IMR-90 (cell line): ENCODE results near the gene SETSIP. TPM values are rescaled to one million over a fixed set of nuclear protein-coding genes. Genes with fewer than 3 reads are reported as not detected.

ENCODE experiments used
- ATAC-seq: fragments of 200-7000 bp; cut with Tn5 transposase; 2 replicates; pipeline ENCODE4 v1.9.1; 2020; ENCODE audit warnings: low read depth, mild to moderate bottlenecking, moderate library complexity
- BruUV-seq: library from RNA; stranded (reverse); fragments of 400-500 nt; replicated peaks from 2 replicates; lab custom pipeline; 2021; lab: Mats Ljungman, UMichigan
- CTCF ChIA-PET: fragments of 300-600 bp; formaldehyde crosslinking; extraction: SDS; loops from one replicate; lab custom pipeline; 2021; ENCODE audit warnings: antibody characterized with exemption; lab: Yijun Ruan, JAX
- POLR2A ChIA-PET: fragments of 300-600 bp; sonication (Branson Sonifier 250); formaldehyde crosslinking; loops from one replicate; lab custom pipeline; 2022; ENCODE audit warnings: antibody characterized with exemption; ENCODE audit not compliant: unreplicated experiment; lab: Charles Lee
- DNase-seq: peaks from one replicate; pipeline ENCODE4 v3.0.0; 2013
- H2AFZ ChIP-seq: replicated peaks from 2 replicates; pipeline ENCODE3; 2013; ENCODE audit warnings: low read length, mild to moderate bottlenecking; ENCODE audit not compliant: poor library complexity
- H2AK5ac ChIP-seq: 2 replicates; pipeline ENCODE4 v1.6.1; 2013; ENCODE audit warnings: low read depth, low read length, inconsistent platforms
- H2AK9ac ChIP-seq: replicated peaks from 2 replicates; pipeline ENCODE3; 2013; ENCODE audit warnings: mild to moderate bottlenecking, low read depth, low read length, moderate library complexity; ENCODE audit not compliant: poor library complexity
- H2BK120ac ChIP-seq: 2 replicates; pipeline ENCODE4 v1.6.1; 2013; ENCODE audit warnings: low read depth, low read length, inconsistent platforms
- H2BK15ac ChIP-seq: 3 replicates; pipeline ENCODE4 v1.6.1; 2013; ENCODE audit warnings: low read depth, low read length, inconsistent platforms
- H2BK20ac ChIP-seq: 2 replicates; pipeline ENCODE4 v1.6.1; 2013; ENCODE audit warnings: low read depth, mild to moderate bottlenecking, inconsistent platforms, low read length, moderate library complexity
- H2BK5ac ChIP-seq: 2 replicates; pipeline ENCODE4 v1.6.1; 2013; ENCODE audit warnings: mild to moderate bottlenecking, low read depth, low read length, inconsistent platforms; ENCODE audit not compliant: poor library complexity, severe bottlenecking
- H3K14ac ChIP-seq: replicated peaks from 2 replicates; pipeline ENCODE4 v1.6.1; 2013; ENCODE audit warnings: low read depth, low read length, inconsistent platforms
- H3K18ac ChIP-seq: 2 replicates; pipeline ENCODE4 v1.6.1; 2013; ENCODE audit warnings: low read depth, low read length, control low read depth
- H3K23ac ChIP-seq: 2 replicates; pipeline ENCODE4 v1.6.1; 2013; ENCODE audit warnings: low read depth, low read length, inconsistent platforms
- H3K27ac ChIP-seq: 2 replicates; pipeline ENCODE4 v1.5.1; 2013; ENCODE audit warnings: mild to moderate bottlenecking, control low read depth, low read length; ENCODE audit not compliant: insufficient read depth
- H3K27me3 ChIP-seq: 2 replicates; pipeline ENCODE4 v1.6.1; 2013; ENCODE audit warnings: low read length; ENCODE audit not compliant: control insufficient read depth, insufficient read depth
- H3K36me3 ChIP-seq: 2 replicates; pipeline ENCODE4 v1.6.1; 2013; ENCODE audit warnings: low read length, mixed read lengths; ENCODE audit not compliant: control insufficient read depth, insufficient read depth
- H3K4ac ChIP-seq: 2 replicates; pipeline ENCODE4 v1.6.1; 2013; ENCODE audit warnings: low read depth, low read length, inconsistent platforms
- H3K4me1 ChIP-seq: 2 replicates; pipeline ENCODE4 v1.6.1; 2013; ENCODE audit warnings: low read length, mixed read lengths; ENCODE audit not compliant: control insufficient read depth, insufficient read depth
- H3K4me2 ChIP-seq: 2 replicates; pipeline ENCODE4 v1.6.1; 2013; ENCODE audit warnings: low read depth, mild to moderate bottlenecking, control low read depth, low read length, moderate library complexity
- H3K4me3 ChIP-seq: 2 replicates; pipeline ENCODE4 v1.5.1; 2013; ENCODE audit warnings: low read depth, mild to moderate bottlenecking, control low read depth, low read length, moderate library complexity; ENCODE audit not compliant: insufficient read depth
- H3K56ac ChIP-seq: 2 replicates; pipeline ENCODE4 v1.6.1; 2013; ENCODE audit warnings: low read length, inconsistent platforms; ENCODE audit not compliant: insufficient read depth; ENCODE audit errors: extremely low read depth
- H3K79me1 ChIP-seq, 2 experiments: 2 replicates each; pipeline ENCODE4 v1.6.1; 2013; ENCODE audit warnings: low read length in 2 of 2, inconsistent platforms in 1 of 2, low read depth in 1 of 2
- H3K9ac ChIP-seq: 2 replicates; pipeline ENCODE4 v1.6.1; 2013; ENCODE audit warnings: low read depth, low read length, control low read depth
- H3K9me1 ChIP-seq: 2 replicates; pipeline ENCODE4 v1.6.1; 2013; ENCODE audit warnings: low read length, inconsistent platforms; ENCODE audit not compliant: insufficient read depth
- H3K9me3 ChIP-seq: 2 replicates; pipeline ENCODE4 v1.6.1; 2013; ENCODE audit warnings: low read length; ENCODE audit not compliant: control insufficient read depth, insufficient read depth
- H4K20me1 ChIP-seq: 2 replicates; pipeline ENCODE4 v1.6.1; 2013; ENCODE audit warnings: low read length, inconsistent platforms; ENCODE audit not compliant: insufficient read depth
- H4K5ac ChIP-seq: 2 replicates; pipeline ENCODE4 v1.6.1; 2013; ENCODE audit warnings: mild to moderate bottlenecking, low read depth, low read length, control low read depth
- H4K8ac ChIP-seq, 2 experiments: 2 replicates each; pipeline ENCODE4 v1.6.1; 2013; ENCODE audit warnings: low read depth in 2 of 2, low read length in 2 of 2, control low read depth in 1 of 2, inconsistent platforms in 1 of 2
- H4K91ac ChIP-seq: 2 replicates; pipeline ENCODE4 v1.6.1; 2013; ENCODE audit warnings: low read depth, low read length, inconsistent platforms; ENCODE audit not compliant: insufficient read depth
- BHLHE40 ChIP-seq: fragments of 150-350 bp; IDR thresholded peaks from 2 replicates; pipeline ENCODE4 v1.6.1; 2016; ENCODE audit warnings: mild to moderate bottlenecking, low read depth, low read length
- CEBPB ChIP-seq: IDR thresholded peaks from 2 replicates; pipeline ENCODE4 v1.6.1; 2012; ENCODE audit warnings: low read depth, low read length, improper control_type of control experiment
- CHD1 ChIP-seq: IDR thresholded peaks from 2 replicates; pipeline ENCODE4 v1.6.1; 2012; ENCODE audit warnings: low read depth, low read length, improper control_type of control experiment
- FOS ChIP-seq: fragments of 150-350 bp; IDR thresholded peaks from 2 replicates; pipeline ENCODE4 v1.6.1; 2016; ENCODE audit warnings: low read depth, low read length
- MAFK ChIP-seq: IDR thresholded peaks from 2 replicates; pipeline ENCODE4 v1.6.1; 2012; ENCODE audit warnings: low read depth, low read length, improper control_type of control experiment
- MAZ ChIP-seq: IDR thresholded peaks from 2 replicates; pipeline ENCODE4 v1.6.1; 2012; ENCODE audit warnings: low read depth, mild to moderate bottlenecking, low read length, improper control_type of control experiment, moderate library complexity, borderline replicate concordance
- MXI1 ChIP-seq: IDR thresholded peaks from 2 replicates; pipeline ENCODE4 v1.6.1; 2012; ENCODE audit warnings: low read depth, mild to moderate bottlenecking, low read length, moderate library complexity, borderline replicate concordance
- NFE2L2 ChIP-seq: fragments of 150-350 bp; IDR thresholded peaks from 2 replicates; pipeline ENCODE4 v1.6.1; 2016; ENCODE audit warnings: low read depth, mild to moderate bottlenecking, low read length
- POLR2A ChIP-seq: IDR thresholded peaks from 2 replicates; pipeline ENCODE4 v1.6.1; 2012; ENCODE audit warnings: mild to moderate bottlenecking, low read depth, low read length
- RAD21 ChIP-seq: IDR thresholded peaks from 2 replicates; pipeline ENCODE4 v1.6.1; 2012; ENCODE audit warnings: low read length, improper control_type of control experiment
- RCOR1 ChIP-seq: IDR thresholded peaks from 2 replicates; pipeline ENCODE4 v1.6.1; 2012; ENCODE audit warnings: mild to moderate bottlenecking, low read length, improper control_type of control experiment; ENCODE audit not compliant: insufficient replicate concordance
- RFX5 ChIP-seq: IDR thresholded peaks from 2 replicates; pipeline ENCODE4 v1.8.0; 2012; ENCODE audit warnings: low read depth, mild to moderate bottlenecking, low read length, moderate library complexity
- SMC3 ChIP-seq: fragments of 150-350 bp; IDR thresholded peaks from 2 replicates; pipeline ENCODE4 v1.6.1; 2016; ENCODE audit warnings: low read depth, mild to moderate bottlenecking, antibody characterized with exemption, low read length, moderate library complexity
- WGBS, 2 experiments: methylation state at CpG; one replicate each; pipeline versions ENCODE4 v1.1.5 to v1.1.7; 2013; ENCODE audit warnings: missing lambda C conversion rate in 2 of 2; ENCODE audit not compliant: insufficient read length in 1 of 2; ENCODE audit errors: extremely low coverage in 2 of 2; 5-methylcytosine and 5-hydroxymethylcytosine counted together
- dilution Hi-C: fragments of 300-500 bp; cut with HindIII; formaldehyde crosslinking; loops from one replicate; pipeline ENCODE4 v1.14.3; 2018; ENCODE audit warnings: low sequenced_read_pairs; ENCODE audit not compliant: unreplicated experiment
- in situ Hi-C: fragments of 300-500 bp; cut with MboI; formaldehyde crosslinking; loops from 3 replicates; pipeline ENCODE4 v1.14.3; 2019; ENCODE audit warnings: low sequenced_read_pairs, inconsistent platforms, mixed read lengths
- intact Hi-C: fragments of 100-400 bp; cut with micrococcal nuclease; formaldehyde crosslinking; loops from 2 replicates; pipeline ENCODE4 v1.10.0; 2022
- polyA plus RNA-seq, 3 experiments: library from polyadenylated mRNA; depleted of rRNA; stranded (reverse); fragments of >200 nt; gene quantifications; 2 replicates each; pipeline ENCODE4 v1.2.3, GENCODE V29; 2012; ENCODE audit warnings: low replicate concordance in 1 of 3
- total RNA-seq: library from RNA; depleted of rRNA; stranded (reverse); fragments of >200 nt; gene quantifications from 2 replicates; pipeline ENCODE4 v1.2.3, GENCODE V29; 2012
- TF ChIP-seq, protein P1 (sequence below): fragments of 150-350 bp; IDR thresholded peaks from 2 replicates; pipeline ENCODE4 v1.6.1; 2017; ENCODE audit warnings: mild to moderate bottlenecking, antibody characterized with exemption, low read length, low read depth
- TF ChIP-seq, protein P2 (sequence below): conservative IDR thresholded peaks from 2 replicates; pipeline ENCODE4 v1.5.1; 2012; ENCODE audit warnings: mild to moderate bottlenecking, low read depth, low read length, improper control_type of control experiment
- TF ChIP-seq, protein P3 (sequence below): fragments of 150-350 bp; IDR thresholded peaks from 2 replicates; pipeline ENCODE4 v1.6.1; 2016; ENCODE audit warnings: low read depth, mild to moderate bottlenecking, low read length, moderate library complexity, borderline replicate concordance

Gene SETSIP
- total and polyA plus RNA-seq, 2 of the 4 experiments (the other 2 are of a cell fraction): not detected

DNA sequence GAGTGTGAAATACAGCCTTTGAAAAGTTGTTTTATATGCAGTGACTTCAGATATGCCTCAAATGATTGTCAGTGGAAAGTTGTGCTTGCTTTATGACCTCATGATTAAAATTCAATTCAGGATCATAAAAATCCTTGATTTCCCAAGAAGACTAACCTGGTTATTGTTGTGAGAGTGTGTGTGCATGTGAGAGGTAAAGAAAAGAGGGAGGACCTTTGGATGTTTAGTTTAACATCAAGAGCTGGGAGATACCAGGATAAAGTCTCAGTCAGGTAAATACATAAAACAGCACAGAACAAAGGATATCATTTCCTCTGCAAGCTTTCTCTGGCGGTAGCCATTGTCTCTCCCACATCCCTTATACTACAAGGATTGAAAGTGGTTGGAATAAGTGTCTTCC, 19.4 kb upstream of the SETSIP start:
- no peak overlapping the region for H2BK120ac ChIP-seq
- DNase-seq (no peak), ATAC-seq (no peak)
- no peak overlapping the region for H2AK9ac ChIP-seq
- H3K36me3 ChIP-seq: no peaks in the 10 kb centered on the region
- H3K27ac ChIP-seq: no peak overlapping the region
- no peaks in the 10 kb centered on the region for H3K9me3 ChIP-seq
- TF ChIP-seq SMC3 (no peak), MAZ (no peak), RAD21 (no peak), MXI1 (no peak), MAFK (no peak), CHD1 (no peak), CEBPB (no peak), POLR2A (no peak), NFE2L2 (no peak), BHLHE40 (no peak), RCOR1 (no peak), RFX5 (no peak), FOS (no peak)
- TF ChIP-seq, protein P1, sequence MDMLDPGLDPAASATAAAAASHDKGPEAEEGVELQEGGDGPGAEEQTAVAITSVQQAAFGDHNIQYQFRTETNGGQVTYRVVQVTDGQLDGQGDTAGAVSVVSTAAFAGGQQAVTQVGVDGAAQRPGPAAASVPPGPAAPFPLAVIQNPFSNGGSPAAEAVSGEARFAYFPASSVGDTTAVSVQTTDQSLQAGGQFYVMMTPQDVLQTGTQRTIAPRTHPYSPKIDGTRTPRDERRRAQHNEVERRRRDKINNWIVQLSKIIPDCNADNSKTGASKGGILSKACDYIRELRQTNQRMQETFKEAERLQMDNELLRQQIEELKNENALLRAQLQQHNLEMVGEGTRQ: no peak
- TF ChIP-seq, protein P2, sequence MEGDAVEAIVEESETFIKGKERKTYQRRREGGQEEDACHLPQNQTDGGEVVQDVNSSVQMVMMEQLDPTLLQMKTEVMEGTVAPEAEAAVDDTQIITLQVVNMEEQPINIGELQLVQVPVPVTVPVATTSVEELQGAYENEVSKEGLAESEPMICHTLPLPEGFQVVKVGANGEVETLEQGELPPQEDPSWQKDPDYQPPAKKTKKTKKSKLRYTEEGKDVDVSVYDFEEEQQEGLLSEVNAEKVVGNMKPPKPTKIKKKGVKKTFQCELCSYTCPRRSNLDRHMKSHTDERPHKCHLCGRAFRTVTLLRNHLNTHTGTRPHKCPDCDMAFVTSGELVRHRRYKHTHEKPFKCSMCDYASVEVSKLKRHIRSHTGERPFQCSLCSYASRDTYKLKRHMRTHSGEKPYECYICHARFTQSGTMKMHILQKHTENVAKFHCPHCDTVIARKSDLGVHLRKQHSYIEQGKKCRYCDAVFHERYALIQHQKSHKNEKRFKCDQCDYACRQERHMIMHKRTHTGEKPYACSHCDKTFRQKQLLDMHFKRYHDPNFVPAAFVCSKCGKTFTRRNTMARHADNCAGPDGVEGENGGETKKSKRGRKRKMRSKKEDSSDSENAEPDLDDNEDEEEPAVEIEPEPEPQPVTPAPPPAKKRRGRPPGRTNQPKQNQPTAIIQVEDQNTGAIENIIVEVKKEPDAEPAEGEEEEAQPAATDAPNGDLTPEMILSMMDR: no peak
- TF ChIP-seq, protein P3, sequence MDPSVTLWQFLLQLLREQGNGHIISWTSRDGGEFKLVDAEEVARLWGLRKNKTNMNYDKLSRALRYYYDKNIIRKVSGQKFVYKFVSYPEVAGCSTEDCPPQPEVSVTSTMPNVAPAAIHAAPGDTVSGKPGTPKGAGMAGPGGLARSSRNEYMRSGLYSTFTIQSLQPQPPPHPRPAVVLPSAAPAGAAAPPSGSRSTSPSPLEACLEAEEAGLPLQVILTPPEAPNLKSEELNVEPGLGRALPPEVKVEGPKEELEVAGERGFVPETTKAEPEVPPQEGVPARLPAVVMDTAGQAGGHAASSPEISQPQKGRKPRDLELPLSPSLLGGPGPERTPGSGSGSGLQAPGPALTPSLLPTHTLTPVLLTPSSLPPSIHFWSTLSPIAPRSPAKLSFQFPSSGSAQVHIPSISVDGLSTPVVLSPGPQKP: no peak
- H3K23ac ChIP-seq: no peak overlapping the region
- no peaks in the 10 kb centered on the region for H3K79me1 ChIP-seq
- ChIA-PET CTCF (no interaction called here), POLR2A (no interaction called here)
- no peak overlapping the region for H4K91ac ChIP-seq
- H2BK20ac ChIP-seq: no peak overlapping the region
- H3K4me1 ChIP-seq: no peaks in the 10 kb centered on the region
- no peaks in the 10 kb centered on the region for H3K9me1 ChIP-seq
- no peak overlapping the region for H2AK5ac ChIP-seq
- H2AFZ ChIP-seq: no peak overlapping the region
- no peak overlapping the region for H3K4ac ChIP-seq
- no peak overlapping the region for H2BK5ac ChIP-seq
- no peak overlapping the region for H4K5ac ChIP-seq
- no TSS peak for BruUV-seq
- H3K4me3 ChIP-seq: no peak overlapping the region
- intact Hi-C loops: no loop called here
- no peak overlapping the region for H2BK15ac ChIP-seq
- H4K20me1 ChIP-seq: no peaks in the 10 kb centered on the region; the same call in 1 of the 2 replicates
- WGBS, 2 experiments: no CpG with 5 or more reads among the region's 1 CpG
- H3K27me3 ChIP-seq: no peaks in the 10 kb centered on the region
- in situ Hi-C loops: no loop called here
- H3K9ac ChIP-seq: no peak overlapping the region
- H3K18ac ChIP-seq: no peak overlapping the region
- no peak overlapping the region for H3K4me2 ChIP-seq
- no peak overlapping the region for H4K8ac ChIP-seq
- dilution Hi-C loops: no loop called here
- H3K56ac ChIP-seq: no peak overlapping the region
- H3K14ac ChIP-seq: no peak overlapping the region
